MCF 10A (cell line): ENCODE data around the gene WWOX. TPM values are rescaled to one million over a fixed set of nuclear protein-coding genes. Genes with fewer than 3 reads are reported as not detected.

Experiments
- BruUV-seq: library from RNA; stranded (reverse); fragments of 400-500 nt; replicated peaks from 2 replicates; lab custom pipeline; 2021; lab: Mats Ljungman, UMichigan
- CTCF ChIA-PET: fragments of 300-600 bp; sonication (Branson Sonifier 250); formaldehyde crosslinking; extraction: SDS; loops from one replicate; lab custom pipeline; 2021; ENCODE audit warnings: antibody characterized with exemption, inconsistent platforms; lab: Yijun Ruan, JAX
- POLR2A ChIA-PET: fragments of 300-600, 350-650 bp; sonication (Branson Sonifier 250); formaldehyde crosslinking; extraction: SDS; loops from one replicate; lab custom pipeline; 2020; ENCODE audit warnings: antibody characterized with exemption, inconsistent platforms; lab: Yijun Ruan, JAX
- DNase-seq: peaks from one replicate; pipeline ENCODE4 v3.0.0-alpha.2; 2018; ENCODE audit not compliant: unreplicated experiment
- H3K27ac Mint-ChIP-seq: one replicate; pipeline ENCODE4 v1.8.0; 2022; ENCODE audit warnings: mild to moderate bottlenecking, low read depth, mixed read lengths; ENCODE audit not compliant: unreplicated experiment
- H3K27me3 Mint-ChIP-seq: one replicate; pipeline ENCODE4 v1.8.0; 2022; ENCODE audit warnings: mixed read lengths; ENCODE audit not compliant: insufficient read depth, unreplicated experiment
- H3K36me3 Mint-ChIP-seq: one replicate; pipeline ENCODE4 v1.8.0; 2022; ENCODE audit warnings: mild to moderate bottlenecking, moderate library complexity, mixed read lengths; ENCODE audit not compliant: insufficient read depth, unreplicated experiment
- H3K4me1 Mint-ChIP-seq: one replicate; pipeline ENCODE4 v1.8.0; 2022; ENCODE audit warnings: mixed read lengths; ENCODE audit not compliant: insufficient read depth, unreplicated experiment
- H3K4me3 Mint-ChIP-seq: one replicate; pipeline ENCODE4 v1.8.0; 2022; ENCODE audit warnings: mild to moderate bottlenecking, moderate library complexity, mixed read lengths; ENCODE audit not compliant: unreplicated experiment
- H3K9me3 Mint-ChIP-seq: one replicate; pipeline ENCODE4 v1.8.0; 2022; ENCODE audit warnings: mixed read lengths; ENCODE audit not compliant: unreplicated experiment
- CTCF ChIP-seq: fragments of 200-600 bp; IDR thresholded peaks from one replicate; pipeline ENCODE4 v1.8.0; 2022; ENCODE audit warnings: antibody characterized with exemption, mild to moderate bottlenecking; ENCODE audit not compliant: unreplicated experiment
- intact Hi-C: fragments of 100-400 bp; cut with micrococcal nuclease; formaldehyde crosslinking; loops from 2 replicates; pipeline ENCODE4 v1.14.1; 2022
- total RNA-seq: library from RNA; stranded (reverse); gene quantifications from 2 replicates; pipeline ENCODE4 v1.2.3, GENCODE V29; 2022

WWOX gene
- total RNA-seq, 1 experiment from 2014 or later = 18.1 TPM

- no TSS peak for BruUV-seq
- Mint-ChIP-seq H3K4me3 (no peak overlapping the region), H3K36me3 (no peaks in the 10 kb centered on the region), H3K27ac (no peak overlapping the region), H3K4me1 (no peaks in the 10 kb centered on the region), H3K27me3 (no peaks in the 10 kb centered on the region), H3K9me3 (no peaks in the 10 kb centered on the region)
- intact Hi-C loops = no loop called here
- ChIA-PET CTCF (no interaction called here), POLR2A (no interaction called here)
- no peak for TF ChIP-seq CTCF
- no peak for DNase-seq
Measured at GRCh38 chr16:79130616-79131015, 1031.2 kb downstream of the WWOX start.

- no peak overlapping the region for H3K4me3 Mint-ChIP-seq
- no peaks in the 10 kb centered on the region for H3K27me3 Mint-ChIP-seq
- H3K4me1 Mint-ChIP-seq = no peaks in the 10 kb centered on the region
- intact Hi-C loops = no loop called here
- H3K27ac Mint-ChIP-seq = no peak overlapping the region
- no peak for TF ChIP-seq CTCF
- ChIA-PET POLR2A (no interaction called here), CTCF (no interaction called here)
- no TSS peak for BruUV-seq
- no peaks in the 10 kb centered on the region for H3K9me3 Mint-ChIP-seq
- no peak for DNase-seq
- no peaks in the 10 kb centered on the region for H3K36me3 Mint-ChIP-seq
Measured at GRCh38 chr16:79131321-79132075, 1032.0 kb downstream of the WWOX start.

- CTCF ChIA-PET = interaction anchor here (0.8 kb wide), 1 partner anchor 63 kb away, joined by 3 read pairs; no protein-coding TSS in a partner anchor
Measured at GRCh38 chr16:79132701-79133100, 1033.2 kb downstream of the WWOX start.

GRCh38 chr16:79134300-79134699 is 1034.8 kb downstream of the WWOX start:
- no peak overlapping the region for H3K4me3 Mint-ChIP-seq
- H3K27ac Mint-ChIP-seq = no peak overlapping the region
- TF ChIP-seq CTCF = no peak
- no peaks in the 10 kb centered on the region for H3K27me3 Mint-ChIP-seq
- H3K36me3 Mint-ChIP-seq = peaks cover 11% of the 10 kb centered on the region
- intact Hi-C loops = no loop called here
- no peaks in the 10 kb centered on the region for H3K4me1 Mint-ChIP-seq
- no TSS peak for BruUV-seq
- H3K9me3 Mint-ChIP-seq = no peaks in the 10 kb centered on the region
- ChIA-PET POLR2A (no interaction called here), CTCF (interaction anchor here (0.6 to 0.8 kb wide), 2 partner anchors 303 to 1009 kb away, joined by 3 to 4 read pairs; no protein-coding TSS in a partner anchor)
- no peak for DNase-seq

More at GRCh38 chr16:79132701-79133100, 1033.2 kb downstream of the WWOX start:
- TF ChIP-seq CTCF = no peak
- no peaks in the 10 kb centered on the region for H3K9me3 Mint-ChIP-seq
- BruUV-seq = no TSS peak
- no peaks in the 10 kb centered on the region for H3K27me3 Mint-ChIP-seq
- no peak overlapping the region for H3K4me3 Mint-ChIP-seq
- intact Hi-C loops = no loop called here
- H3K27ac Mint-ChIP-seq = no peak overlapping the region
- no peaks in the 10 kb centered on the region for H3K4me1 Mint-ChIP-seq
- H3K36me3 Mint-ChIP-seq = no peaks in the 10 kb centered on the region
- POLR2A ChIA-PET = interaction anchor here (0.5 to 0.7 kb wide), 2 partner anchors 633 to 1402 kb away, joined by 4 to 6 read pairs; no protein-coding TSS in a partner anchor
- no peak for DNase-seq
